Nephron progenitor cell (in vitro differentiated cells): ENCODE measurements around the gene C1QL1.

Experiments
- DNase-seq: peaks from one replicate; pipeline ENCODE4 v3.0.0; 2021
- H3K27ac Mint-ChIP-seq: 2 replicates; pipeline ENCODE4 v1.8.0; 2021; ENCODE audit warnings: mild to moderate bottlenecking, moderate library complexity, mixed read lengths
- H3K27me3 Mint-ChIP-seq: 2 replicates; pipeline ENCODE4 v1.8.0; 2021; ENCODE audit warnings: mild to moderate bottlenecking, low read depth, mixed read lengths; ENCODE audit not compliant: poor library complexity
- H3K36me3 Mint-ChIP-seq: 2 replicates; pipeline ENCODE4 v1.8.0; 2021; ENCODE audit warnings: low read depth, mixed read lengths
- H3K4me1 Mint-ChIP-seq: 2 replicates; pipeline ENCODE4 v1.8.0; 2021; ENCODE audit warnings: mixed read lengths
- H3K4me3 Mint-ChIP-seq: 2 replicates; pipeline ENCODE4 v1.8.0; 2021; ENCODE audit warnings: mild to moderate bottlenecking, moderate library complexity, mixed read lengths
- H3K9me3 Mint-ChIP-seq: 2 replicates; pipeline ENCODE4 v1.8.0; 2021; ENCODE audit warnings: mild to moderate bottlenecking, moderate library complexity, mixed read lengths
- CTCF ChIP-seq: fragments of 200-600 bp; sonication (generic); IDR thresholded peaks from 2 replicates; pipeline ENCODE4 v1.5.0; 2021; ENCODE audit warnings: antibody characterized with exemption

The C1QL1 gene

DNA sequence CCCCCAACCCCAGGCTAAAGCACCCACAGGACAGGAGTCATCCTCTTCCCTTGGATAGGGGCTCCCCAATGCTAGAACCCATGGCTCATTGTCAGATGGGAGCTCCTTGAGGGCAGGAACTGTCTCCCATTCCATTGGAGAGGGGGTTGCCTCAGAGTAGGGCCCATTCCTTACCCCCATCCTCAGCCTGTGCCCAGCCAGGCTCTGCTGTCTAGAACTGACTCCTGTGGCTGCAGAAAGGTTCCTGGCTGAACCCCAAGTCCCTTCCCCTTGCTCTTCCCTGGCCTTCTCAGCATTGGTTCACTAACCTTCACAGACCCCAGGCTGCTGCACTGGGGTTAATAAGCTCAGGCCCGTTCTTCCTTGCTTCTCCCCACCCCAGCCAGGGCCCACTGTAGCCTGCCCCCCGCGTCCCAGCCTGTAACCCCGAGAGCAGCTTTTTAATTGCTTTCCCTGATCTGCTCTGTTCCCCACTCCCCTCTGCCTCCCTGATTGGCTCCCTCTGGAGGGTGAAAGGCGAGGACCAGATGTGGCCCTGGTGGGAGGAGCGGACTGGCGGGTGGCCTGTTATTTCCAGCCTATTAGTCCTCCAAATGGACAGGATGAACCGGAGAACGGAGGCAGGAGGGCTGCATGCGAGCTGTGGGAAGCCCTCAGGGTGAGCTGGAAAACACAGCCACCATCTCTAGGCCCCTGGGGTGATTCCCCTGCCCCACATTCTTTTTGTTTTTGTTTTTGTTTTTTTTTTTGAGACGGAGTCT lies 46.8 kb downstream of the C1QL1 start:
- no peak for TF ChIP-seq CTCF
- H3K36me3 Mint-ChIP-seq, result peaks cover 10% of the 10 kb centered on the region
- H3K27ac Mint-ChIP-seq, result peak overlapping the region; percentile 83
- no peaks in the 10 kb centered on the region for H3K9me3 Mint-ChIP-seq
- peak; percentile 55 for DNase-seq
- H3K4me1 Mint-ChIP-seq, result peaks cover 33% of the 10 kb centered on the region
- H3K4me3 Mint-ChIP-seq, result no peak overlapping the region
- peaks cover 19% of the 10 kb centered on the region for H3K27me3 Mint-ChIP-seq

- no peaks in the 10 kb centered on the region for H3K9me3 Mint-ChIP-seq
- no peak overlapping the region for H3K27ac Mint-ChIP-seq
- peaks cover 37% of the 10 kb centered on the region for H3K4me1 Mint-ChIP-seq
- no peak for TF ChIP-seq CTCF
- H3K36me3 Mint-ChIP-seq, result peaks cover 2% of the 10 kb centered on the region
- no peak for DNase-seq
- H3K27me3 Mint-ChIP-seq, result peaks cover 19% of the 10 kb centered on the region
- no peak overlapping the region for H3K4me3 Mint-ChIP-seq
Measured at GRCh38 chr17:44920565-44920940, 47.5 kb downstream of the C1QL1 start.

GRCh38 chr17:44919885-44920564 lies 48.1 kb downstream of the C1QL1 start:
- H3K36me3 Mint-ChIP-seq, result no peaks in the 10 kb centered on the region
- DNase-seq, result peak; percentile 77
- no peak overlapping the region for H3K27ac Mint-ChIP-seq
- no peak overlapping the region for H3K4me3 Mint-ChIP-seq
- peaks cover 19% of the 10 kb centered on the region for H3K27me3 Mint-ChIP-seq
- peak; percentile 71 for TF ChIP-seq CTCF
- peaks cover 37% of the 10 kb centered on the region for H3K4me1 Mint-ChIP-seq
- H3K9me3 Mint-ChIP-seq, result no peaks in the 10 kb centered on the region

- no peak for DNase-seq
- H3K4me3 Mint-ChIP-seq, result no peak overlapping the region
- no peaks in the 10 kb centered on the region for H3K9me3 Mint-ChIP-seq
- peaks cover 24% of the 10 kb centered on the region for H3K27me3 Mint-ChIP-seq
- H3K36me3 Mint-ChIP-seq, result no peaks in the 10 kb centered on the region
- TF ChIP-seq CTCF, result no peak
- H3K4me1 Mint-ChIP-seq, result peaks cover 37% of the 10 kb centered on the region
- no peak overlapping the region for H3K27ac Mint-ChIP-seq
Measured at GRCh38 chr17:44919411-44919810, 48.7 kb downstream of the C1QL1 start.

GRCh38 chr17:44918006-44918405 lies 50.1 kb downstream of the C1QL1 start:
- TF ChIP-seq CTCF, result no peak
- Mint-ChIP-seq H3K9me3 (no peaks in the 10 kb centered on the region), H3K4me3 (no peak overlapping the region), H3K27me3 (peaks cover 36% of the 10 kb centered on the region), H3K4me1 (peaks cover 41% of the 10 kb centered on the region), H3K27ac (no peak overlapping the region), H3K36me3 (no peaks in the 10 kb centered on the region)
- no peak for DNase-seq
